CD4-positive, alpha-beta T cell (primary cell): Measurements from ENCODE around the gene TRIM66. TPM values are rescaled to one million over a fixed set of nuclear protein-coding genes. Genes with fewer than 3 reads are reported as not detected.

Experiments
- ATAC-seq: fragments of 200-7000 bp; cut with Tn5 transposase; one replicate; pipeline ENCODE4 v1.10.0; 2022; ENCODE audit warnings: mild to moderate bottlenecking; ENCODE audit not compliant: poor library complexity
- CTCF ChIA-PET: fragments of 350-600 bp; sonication (Branson Sonifier 250); formaldehyde crosslinking; loops from one replicate; lab custom pipeline; 2021; ENCODE audit warnings: antibody characterized with exemption, inconsistent platforms; lab: Charles Lee
- POLR2A ChIA-PET: fragments of 350-600 bp; sonication (Branson Sonifier 250); formaldehyde crosslinking; loops from one replicate; lab custom pipeline; 2021; ENCODE audit warnings: antibody characterized with exemption, inconsistent platforms; lab: Charles Lee
- DNase-seq, 14 experiments: peaks; one replicate each; pipeline ENCODE4 v3.0.0-alpha.2; 2013 to 2020; ENCODE audit warnings: mixed read lengths in 2 of 14
- H3K27ac ChIP-seq, 2 donors: one replicate each; pipeline versions ENCODE4 v1.5.1 to v1.7.0; 2013; ENCODE audit warnings: low read length in 2 of 2, low read depth in 1 of 2, mild to moderate bottlenecking in 1 of 2
- H3K27me3 ChIP-seq, 2 experiments: 1 replicate in 1 of 2; 2 replicates in 1 of 2; pipeline versions ENCODE4 v1.6.1 to v1.7.0; 2013; ENCODE audit warnings: low read length in 2 of 2, control low read depth in 1 of 2, mild to moderate bottlenecking in 1 of 2, moderate library complexity in 1 of 2; ENCODE audit not compliant: insufficient read depth in 2 of 2, control insufficient read depth in 1 of 2
- H3K36me3 ChIP-seq: one replicate; pipeline ENCODE4 v1.6.1; 2013; ENCODE audit warnings: low read length, control low read depth; ENCODE audit not compliant: insufficient read depth
- H3K4me1 ChIP-seq: one replicate; pipeline ENCODE4 v1.6.1; 2013; ENCODE audit warnings: low read length, control low read depth; ENCODE audit not compliant: insufficient read depth
- H3K4me3 ChIP-seq: one replicate; pipeline ENCODE4 v1.5.1; 2013; ENCODE audit warnings: mild to moderate bottlenecking, low read length, moderate library complexity
- H3K9me3 ChIP-seq, 2 experiments: 1 replicate in 1 of 2; 2 replicates in 1 of 2; pipeline versions ENCODE4 v1.6.1 to v1.7.0; 2013; ENCODE audit warnings: low read length in 2 of 2, mild to moderate bottlenecking in 2 of 2, control low read depth in 1 of 2, moderate library complexity in 1 of 2; ENCODE audit not compliant: control insufficient read depth in 1 of 2, insufficient read depth in 1 of 2
- H3K27ac Mint-ChIP-seq: one replicate; pipeline ENCODE4 v1.8.0; 2020; ENCODE audit warnings: mixed read lengths
- H3K27me3 Mint-ChIP-seq: one replicate; pipeline ENCODE4 v1.8.0; 2021; ENCODE audit warnings: mixed read lengths
- H3K36me3 Mint-ChIP-seq: one replicate; pipeline ENCODE4 v1.8.0; 2021; ENCODE audit warnings: low read depth, mixed read lengths
- H3K4me1 Mint-ChIP-seq: one replicate; pipeline ENCODE4 v1.8.0; 2021; ENCODE audit warnings: low read depth, mixed read lengths
- H3K4me3 Mint-ChIP-seq: one replicate; pipeline ENCODE4 v1.8.0; 2020; ENCODE audit warnings: mild to moderate bottlenecking, mixed read lengths
- H3K9me3 Mint-ChIP-seq: one replicate; pipeline ENCODE4 v1.8.0; 2020; ENCODE audit warnings: mixed read lengths
- CTCF ChIP-seq: fragments of 200-600 bp; IDR thresholded peaks from one replicate; pipeline ENCODE4 v1.8.0; 2022; ENCODE audit warnings: antibody characterized with exemption, mild to moderate bottlenecking
- intact Hi-C, 2 experiments: fragments of 100-400 bp; cut with DNase I in 1 of 2; cut with micrococcal nuclease in 1 of 2; formaldehyde crosslinking; loops; one replicate each; pipeline versions ENCODE4 v1.15.1 to v1.9.0; 2023 to 2025; cut with DNase I, micrococcal nuclease
- total RNA-seq, 174 experiments: library from RNA in 2 of 174; stranded (reverse) in 2 of 174; gene quantifications; one replicate each; pipeline ENCODE4 v1.2.3 and lab custom pipeline; 2021 to 2026

The TRIM66 gene
- total RNA-seq, 2 experiments from 2014 or later, result 6.8 to 9.8 TPM

DNA sequence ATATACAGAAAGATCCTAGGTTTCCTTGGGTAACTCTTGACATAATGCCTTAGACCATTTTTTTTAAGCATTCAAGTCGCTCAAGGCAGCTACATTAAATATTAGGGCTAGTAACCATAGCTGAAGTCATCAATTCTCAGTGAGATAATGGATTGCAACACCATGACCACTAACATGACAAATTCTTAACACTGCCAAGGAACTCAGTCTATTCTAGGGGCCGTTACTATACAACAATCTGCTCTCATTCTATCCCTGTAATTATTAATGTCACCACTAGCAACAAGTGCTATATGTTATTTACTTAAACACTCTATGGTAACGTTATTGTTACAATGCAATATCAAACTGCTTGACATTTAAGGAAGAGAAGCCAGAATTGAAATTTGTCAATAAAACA is 85.3 kb downstream of the TRIM66 start:
- ATAC-seq (no peak), DNase-seq (no peak)
- Histone ChIP-seq H3K4me3 (no peak overlapping the region), H3K27ac (no peak overlapping the region), H3K9me3 (peaks cover 0 to 5% of the 10 kb centered on the region in 2 experiments), H3K36me3 (no peaks in the 10 kb centered on the region), H3K4me1 (peaks cover 10% of the 10 kb centered on the region), H3K27me3 (peaks cover 28 to 36% of the 10 kb centered on the region in 2 experiments)
- peaks cover 9% of the 10 kb centered on the region for H3K4me1 Mint-ChIP-seq
- H3K9me3 Mint-ChIP-seq, result no peaks in the 10 kb centered on the region
- POLR2A ChIA-PET, result interaction anchor here (0.6 kb wide), 1 partner anchor 902 kb away, joined by 3 read pairs; no protein-coding TSS in a partner anchor
- no peaks in the 10 kb centered on the region for H3K36me3 Mint-ChIP-seq
- CTCF ChIA-PET, result no interaction called here
- H3K4me3 Mint-ChIP-seq, result no peak overlapping the region
- TF ChIP-seq CTCF, result no peak
- intact Hi-C loops, result no loop called here
- H3K27ac Mint-ChIP-seq, result no peak overlapping the region
- H3K27me3 Mint-ChIP-seq, result peaks cover 72% of the 10 kb centered on the region

- H3K36me3 ChIP-seq, result no peaks in the 10 kb centered on the region
- ATAC-seq (no peak), DNase-seq (no peak)
- H3K27me3 ChIP-seq, result peaks cover 31 to 38% of the 10 kb centered on the region in 2 experiments
- Mint-ChIP-seq H3K4me1 (peaks cover 9% of the 10 kb centered on the region), H3K4me3 (no peak overlapping the region), H3K36me3 (no peaks in the 10 kb centered on the region), H3K27me3 (peaks cover 77% of the 10 kb centered on the region), H3K9me3 (no peaks in the 10 kb centered on the region), H3K27ac (no peak overlapping the region)
- CTCF ChIA-PET, result no interaction called here
- peaks cover 0 to 5% of the 10 kb centered on the region in 2 experiments for H3K9me3 ChIP-seq
- no peak overlapping the region for H3K4me3 ChIP-seq
- TF ChIP-seq CTCF, result no peak
- intact Hi-C loops, result no loop called here
- H3K4me1 ChIP-seq, result peaks cover 10% of the 10 kb centered on the region
- no peak overlapping the region for H3K27ac ChIP-seq
- POLR2A ChIA-PET, result no interaction called here
These were observed 85.9 kb downstream of the TRIM66 start for GRCh38 chr11:8596504-8597046.

DNA sequence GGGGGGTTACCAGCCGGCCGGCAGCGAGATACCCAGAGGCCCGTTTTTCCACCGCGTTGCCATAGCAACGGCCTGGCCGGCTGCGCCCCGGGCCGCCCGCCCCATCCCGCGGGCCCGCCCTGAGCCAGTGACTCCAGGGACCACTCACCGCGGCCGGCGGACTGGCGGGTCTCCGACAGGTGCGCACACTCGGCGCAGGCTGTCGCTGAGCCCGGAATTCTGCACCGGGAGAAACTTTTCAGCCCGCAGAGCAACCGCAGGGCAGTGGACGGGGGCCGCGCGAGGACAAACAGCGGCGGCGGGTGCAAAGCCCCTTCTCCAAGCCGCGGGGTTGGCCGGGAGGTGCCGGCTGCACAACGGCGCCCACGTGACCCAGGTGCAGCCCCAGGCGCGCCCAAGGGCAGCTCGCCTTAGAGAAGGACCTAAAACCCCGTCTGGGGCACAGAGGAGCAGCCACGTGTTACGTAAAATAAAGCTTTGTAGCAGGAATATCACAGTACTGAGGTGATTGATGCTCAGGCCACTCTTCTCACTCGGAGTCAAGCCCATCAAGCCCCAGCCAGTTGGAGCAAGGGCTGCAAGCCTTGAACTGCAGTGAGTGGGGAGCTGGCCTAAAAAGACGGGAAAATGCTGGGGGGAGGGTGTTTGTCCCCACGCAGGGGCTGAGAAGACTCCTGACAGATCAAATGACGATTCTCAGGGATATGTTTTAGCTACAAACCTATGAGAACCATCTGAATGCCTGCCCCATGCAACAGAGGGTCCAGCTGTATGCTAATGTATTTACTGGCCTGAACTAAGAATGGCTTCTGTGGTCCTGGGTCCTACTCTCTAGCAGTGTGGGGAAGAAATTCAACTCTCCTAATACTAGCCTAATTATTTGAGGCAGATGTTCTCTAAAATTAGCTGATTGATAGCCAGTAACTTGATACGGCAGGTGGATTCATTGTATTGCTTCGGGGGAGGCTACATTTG is 88.2 kb downstream of the TRIM66 start, which contains the start of gene STK33:
TSS of gene STK33 (minus strand) at position 294 of the 975 bp plus-strand sequence. CDS start 119,323 bp downstream, outside the sequence.
- Histone ChIP-seq H3K4me3 (peak within 1 kb of the TSS; percentile 24), H3K36me3 (no peaks in the 10 kb centered on the region), H3K9me3 (peaks cover 0 to 5% of the 10 kb centered on the region in 2 experiments), H3K27ac (no peak within 1 kb of the TSS), H3K27me3 (peaks cover 31 to 44% of the 10 kb centered on the region in 2 experiments), H3K4me1 (peaks cover 10% of the 10 kb centered on the region)
- Mint-ChIP-seq H3K36me3 (no peaks in the 10 kb centered on the region), H3K27ac (no peak within 1 kb of the TSS), H3K4me3 (peak within 1 kb of the TSS; percentile 73), H3K27me3 (peaks cover 81% of the 10 kb centered on the region), H3K4me1 (peaks cover 9% of the 10 kb centered on the region), H3K9me3 (no peaks in the 10 kb centered on the region)
- CTCF ChIA-PET, result no interaction called here
- intact Hi-C loops, result no loop called here
- TF ChIP-seq CTCF, result no peak
- POLR2A ChIA-PET, result no interaction called here
- DNase-seq (peak in 3 of 14 experiments; percentile 11 to 19 (median 12)), ATAC-seq (no peak)
